Fibroblast of mammary gland (primary cell): ENCODE measurements around the gene GALNT12.

Source experiments
- DNase-seq: peaks from one replicate; pipeline ENCODE4 v3.0.0-alpha.2; 2010; ENCODE audit warnings: low read depth
- H3K4me3 ChIP-seq: 2 replicates; pipeline ENCODE4 v1.5.1; 2011; ENCODE audit warnings: low read depth, mild to moderate bottlenecking, low read length, moderate library complexity; ENCODE audit not compliant: control insufficient read depth
- TF ChIP-seq, protein P1 (sequence below): conservative IDR thresholded peaks from 2 replicates; pipeline ENCODE4 v1.5.1; 2011; ENCODE audit warnings: low read depth, low read length, inconsistent platforms; ENCODE audit not compliant: control insufficient read depth, insufficient read depth

GALNT12 gene

GRCh38 chr9:98869078-98869745 lies 61.7 kb downstream of the GALNT12 start:
- H3K4me3 ChIP-seq: no peak overlapping the region
- TF ChIP-seq, protein P1, sequence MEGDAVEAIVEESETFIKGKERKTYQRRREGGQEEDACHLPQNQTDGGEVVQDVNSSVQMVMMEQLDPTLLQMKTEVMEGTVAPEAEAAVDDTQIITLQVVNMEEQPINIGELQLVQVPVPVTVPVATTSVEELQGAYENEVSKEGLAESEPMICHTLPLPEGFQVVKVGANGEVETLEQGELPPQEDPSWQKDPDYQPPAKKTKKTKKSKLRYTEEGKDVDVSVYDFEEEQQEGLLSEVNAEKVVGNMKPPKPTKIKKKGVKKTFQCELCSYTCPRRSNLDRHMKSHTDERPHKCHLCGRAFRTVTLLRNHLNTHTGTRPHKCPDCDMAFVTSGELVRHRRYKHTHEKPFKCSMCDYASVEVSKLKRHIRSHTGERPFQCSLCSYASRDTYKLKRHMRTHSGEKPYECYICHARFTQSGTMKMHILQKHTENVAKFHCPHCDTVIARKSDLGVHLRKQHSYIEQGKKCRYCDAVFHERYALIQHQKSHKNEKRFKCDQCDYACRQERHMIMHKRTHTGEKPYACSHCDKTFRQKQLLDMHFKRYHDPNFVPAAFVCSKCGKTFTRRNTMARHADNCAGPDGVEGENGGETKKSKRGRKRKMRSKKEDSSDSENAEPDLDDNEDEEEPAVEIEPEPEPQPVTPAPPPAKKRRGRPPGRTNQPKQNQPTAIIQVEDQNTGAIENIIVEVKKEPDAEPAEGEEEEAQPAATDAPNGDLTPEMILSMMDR: no peak
- DNase-seq: no peak

DNA sequence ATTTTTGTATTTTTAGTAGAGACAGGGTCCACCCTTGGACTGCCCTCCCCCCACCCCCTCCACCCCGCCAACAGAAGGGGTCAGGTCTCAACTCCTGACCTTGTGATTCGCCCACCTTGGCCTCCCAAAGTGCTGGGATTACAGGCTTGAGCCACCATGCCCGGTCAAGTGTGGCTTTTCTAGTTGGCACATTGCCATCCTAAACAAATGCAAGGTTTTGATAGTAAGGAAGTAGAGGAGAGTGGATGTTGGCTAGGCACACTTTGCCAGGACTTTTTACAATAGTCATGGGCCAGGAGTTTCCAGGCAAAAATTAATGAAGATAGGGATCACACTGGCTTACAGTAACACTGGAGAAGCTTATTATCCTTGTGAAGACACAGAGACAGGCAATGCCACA lies 62.4 kb downstream of the GALNT12 start:
- TF ChIP-seq, protein P1: no peak
- DNase-seq: no peak
- no peak overlapping the region for H3K4me3 ChIP-seq

GRCh38 chr9:98870782-98871557 lies 63.5 kb downstream of the GALNT12 start:
- TF ChIP-seq, protein P1: no peak
- no peak overlapping the region for H3K4me3 ChIP-seq
- DNase-seq: no peak

- no peak for DNase-seq
- no peak overlapping the region for H3K4me3 ChIP-seq
- TF ChIP-seq, protein P1: no peak
These were observed 64.1 kb downstream of the GALNT12 start for GRCh38 chr9:98871558-98872065.

GRCh38 chr9:98873526-98873925 lies 66.1 kb downstream of the GALNT12 start:
- DNase-seq: no peak
- TF ChIP-seq, protein P1: no peak
- no peak overlapping the region for H3K4me3 ChIP-seq

- no peak overlapping the region for H3K4me3 ChIP-seq
- TF ChIP-seq, protein P1: no peak
- DNase-seq: peak; percentile 66
These were observed 66.5 kb downstream of the GALNT12 start for GRCh38 chr9:98873951-98874371.
